ENCODE measurements around the gene IFRD2. TPM values are rescaled to one million over a fixed set of nuclear protein-coding genes. Genes with fewer than 3 reads are reported as not detected.

IFRD2 gene
- total and polyA plus RNA-seq, 2 of the 13 experiments (the other 11 are each of a cell fraction or from before 2014, with no cell fraction given), result 32.8 to 96.1 TPM

DNA sequence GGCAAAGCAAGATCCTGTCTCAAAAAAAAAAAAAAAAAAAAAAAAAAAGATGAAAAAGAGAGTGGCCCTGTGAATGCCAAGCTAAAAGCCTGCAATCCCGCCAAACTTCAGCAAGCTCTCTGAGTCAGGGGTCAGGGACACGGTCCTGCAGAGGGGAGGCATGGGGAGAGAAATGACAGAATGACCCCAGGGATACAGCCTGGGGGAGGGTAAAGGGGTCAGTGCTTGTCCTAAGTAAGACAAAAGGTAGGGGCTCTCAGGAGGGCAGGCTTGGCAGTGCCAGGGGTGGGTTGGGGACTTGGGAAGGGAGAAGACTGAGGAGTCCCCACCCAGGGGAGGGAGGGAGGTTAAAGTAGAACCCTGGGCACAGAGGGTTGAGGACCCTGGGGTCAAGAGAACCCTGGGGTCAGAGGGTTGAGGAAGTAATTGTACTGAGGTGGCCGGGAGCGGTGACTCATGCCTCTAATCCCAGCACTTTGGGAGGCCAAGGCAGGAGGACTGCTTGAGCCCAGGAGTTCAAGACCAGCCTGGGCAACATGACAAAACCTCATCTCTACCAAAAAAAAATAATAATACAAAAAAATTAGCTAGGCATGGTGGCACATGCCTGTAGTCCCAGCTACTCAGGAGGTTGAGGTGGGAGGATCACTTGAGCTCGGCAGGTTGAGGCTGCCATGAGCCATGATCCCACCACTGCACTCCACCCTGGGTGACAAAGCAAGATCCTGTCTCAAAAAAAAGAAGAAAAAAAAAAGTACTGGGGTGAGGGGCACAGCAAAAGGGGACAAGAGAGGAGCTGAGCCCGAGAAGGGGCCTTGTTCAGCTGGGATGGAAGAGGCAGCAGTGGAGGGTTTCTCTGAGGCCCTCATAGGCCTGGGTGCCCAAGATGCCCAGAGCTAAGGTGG is 28.5 kb downstream of the IFRD2 start (continued):
- TF ChIP-seq, protein P1, sequence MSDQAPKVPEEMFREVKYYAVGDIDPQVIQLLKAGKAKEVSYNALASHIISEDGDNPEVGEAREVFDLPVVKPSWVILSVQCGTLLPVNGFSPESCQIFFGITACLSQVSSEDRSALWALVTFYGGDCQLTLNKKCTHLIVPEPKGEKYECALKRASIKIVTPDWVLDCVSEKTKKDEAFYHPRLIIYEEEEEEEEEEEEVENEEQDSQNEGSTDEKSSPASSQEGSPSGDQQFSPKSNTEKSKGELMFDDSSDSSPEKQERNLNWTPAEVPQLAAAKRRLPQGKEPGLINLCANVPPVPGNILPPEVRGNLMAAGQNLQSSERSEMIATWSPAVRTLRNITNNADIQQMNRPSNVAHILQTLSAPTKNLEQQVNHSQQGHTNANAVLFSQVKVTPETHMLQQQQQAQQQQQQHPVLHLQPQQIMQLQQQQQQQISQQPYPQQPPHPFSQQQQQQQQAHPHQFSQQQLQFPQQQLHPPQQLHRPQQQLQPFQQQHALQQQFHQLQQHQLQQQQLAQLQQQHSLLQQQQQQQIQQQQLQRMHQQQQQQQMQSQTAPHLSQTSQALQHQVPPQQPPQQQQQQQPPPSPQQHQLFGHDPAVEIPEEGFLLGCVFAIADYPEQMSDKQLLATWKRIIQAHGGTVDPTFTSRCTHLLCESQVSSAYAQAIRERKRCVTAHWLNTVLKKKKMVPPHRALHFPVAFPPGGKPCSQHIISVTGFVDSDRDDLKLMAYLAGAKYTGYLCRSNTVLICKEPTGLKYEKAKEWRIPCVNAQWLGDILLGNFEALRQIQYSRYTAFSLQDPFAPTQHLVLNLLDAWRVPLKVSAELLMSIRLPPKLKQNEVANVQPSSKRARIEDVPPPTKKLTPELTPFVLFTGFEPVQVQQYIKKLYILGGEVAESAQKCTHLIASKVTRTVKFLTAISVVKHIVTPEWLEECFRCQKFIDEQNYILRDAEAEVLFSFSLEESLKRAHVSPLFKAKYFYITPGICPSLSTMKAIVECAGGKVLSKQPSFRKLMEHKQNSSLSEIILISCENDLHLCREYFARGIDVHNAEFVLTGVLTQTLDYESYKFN (CRISPR knock-in tag; conservative IDR thresholded peaks at IDR 0.05), result peak; percentile 43; the same call in 1 of the 2 replicates
- TF ChIP-seq TFDP2 (CRISPR knock-in tag; IDR thresholded peaks at IDR 0.05) (peak; percentile 64), ISX (CRISPR knock-in tag; conservative IDR thresholded peaks at IDR 0.05) (no peak), NR2F6 (IDR thresholded peaks at IDR 0.05) (peak; percentile 90), NR2F6 (CRISPR knock-in tag; IDR thresholded peaks at IDR 0.05) (peak; percentile 80), ZNF484 (CRISPR knock-in tag; IDR thresholded peaks at IDR 0.05; ENCODE audit: borderline replicate concordance, low read depth) (no peak), TOPORS (CRISPR knock-in tag; IDR thresholded peaks at IDR 0.05) (no peak), PPARG (CRISPR knock-in tag; conservative IDR thresholded peaks at IDR 0.05) (peak; percentile 63; the same call in 1 of the 2 replicates), DPF2 (CRISPR knock-in tag; IDR thresholded peaks at IDR 0.05; ENCODE audit: borderline replicate concordance, low read depth) (peak; percentile 20; the same call in 1 of the 2 replicates), SNAPC2 (CRISPR knock-in tag; IDR thresholded peaks at IDR 0.05) (no peak), ZMYM3 (CRISPR knock-in tag; IDR thresholded peaks at IDR 0.05) (peak; percentile 74), MTA3 (CRISPR knock-in tag; IDR thresholded peaks at IDR 0.05) (no peak), GABPA (IDR thresholded peaks at IDR 0.05; ENCODE audit: low read depth, low read length) (no peak), GABPA (CRISPR knock-in tag; IDR thresholded peaks at IDR 0.05; ENCODE audit: low read depth) (0 out of 2 replicates have a peak, but pooled peaks have one; percentile 15), NR2C2 (CRISPR knock-in tag; IDR thresholded peaks at IDR 0.05; ENCODE audit: borderline replicate concordance) (peak; percentile 62), MYPOP (CRISPR knock-in tag; IDR thresholded peaks at IDR 0.05) (0 out of 2 replicates have a peak, but pooled peaks have one; percentile 28), ONECUT2 (CRISPR knock-in tag; IDR thresholded peaks at IDR 0.05) (no peak)
- TF ChIP-seq, protein P2, sequence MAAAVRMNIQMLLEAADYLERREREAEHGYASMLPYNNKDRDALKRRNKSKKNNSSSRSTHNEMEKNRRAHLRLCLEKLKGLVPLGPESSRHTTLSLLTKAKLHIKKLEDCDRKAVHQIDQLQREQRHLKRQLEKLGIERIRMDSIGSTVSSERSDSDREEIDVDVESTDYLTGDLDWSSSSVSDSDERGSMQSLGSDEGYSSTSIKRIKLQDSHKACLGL (CRISPR knock-in tag; IDR thresholded peaks at IDR 0.05), result no peak
- TF ChIP-seq, protein P3, sequence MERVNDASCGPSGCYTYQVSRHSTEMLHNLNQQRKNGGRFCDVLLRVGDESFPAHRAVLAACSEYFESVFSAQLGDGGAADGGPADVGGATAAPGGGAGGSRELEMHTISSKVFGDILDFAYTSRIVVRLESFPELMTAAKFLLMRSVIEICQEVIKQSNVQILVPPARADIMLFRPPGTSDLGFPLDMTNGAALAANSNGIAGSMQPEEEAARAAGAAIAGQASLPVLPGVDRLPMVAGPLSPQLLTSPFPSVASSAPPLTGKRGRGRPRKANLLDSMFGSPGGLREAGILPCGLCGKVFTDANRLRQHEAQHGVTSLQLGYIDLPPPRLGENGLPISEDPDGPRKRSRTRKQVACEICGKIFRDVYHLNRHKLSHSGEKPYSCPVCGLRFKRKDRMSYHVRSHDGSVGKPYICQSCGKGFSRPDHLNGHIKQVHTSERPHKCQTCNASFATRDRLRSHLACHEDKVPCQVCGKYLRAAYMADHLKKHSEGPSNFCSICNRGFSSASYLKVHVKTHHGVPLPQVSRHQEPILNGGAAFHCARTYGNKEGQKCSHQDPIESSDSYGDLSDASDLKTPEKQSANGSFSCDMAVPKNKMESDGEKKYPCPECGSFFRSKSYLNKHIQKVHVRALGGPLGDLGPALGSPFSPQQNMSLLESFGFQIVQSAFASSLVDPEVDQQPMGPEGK (CRISPR knock-in tag; IDR thresholded peaks at IDR 0.05), result peak; percentile 75

All from HepG2 (cell line).